Kidney epithelial cell (primary cell): Measurements from ENCODE around the gene ZNF30. TPM values are rescaled to one million over a fixed set of nuclear protein-coding genes. Genes with fewer than 3 reads are reported as not detected.

Experiments
- DNase-seq: peaks from one replicate; pipeline ENCODE4 v3.0.0-alpha.2; 2010; ENCODE audit warnings: low read depth
- H3K27me3 ChIP-seq: 2 replicates; pipeline ENCODE4 v1.6.0; 2011; ENCODE audit warnings: low read length; ENCODE audit not compliant: control insufficient read depth, insufficient read depth
- H3K36me3 ChIP-seq: 2 replicates; pipeline ENCODE4 v1.5.1; 2011; ENCODE audit warnings: low read length; ENCODE audit not compliant: control insufficient read depth, insufficient read depth
- H3K4me3 ChIP-seq: 2 replicates; pipeline ENCODE4 v1.5.1; 2011; ENCODE audit warnings: low read depth, mild to moderate bottlenecking, control low read depth, low read length
- total RNA-seq: library from RNA; depleted of rRNA; stranded (reverse); fragments of >200 nt; gene quantifications from 2 replicates; pipeline ENCODE4 v1.2.3, GENCODE V29; 2015
- TF ChIP-seq, protein P1 (sequence below): IDR thresholded peaks from 2 replicates; pipeline ENCODE4 v1.5.1; 2011; ENCODE audit warnings: mild to moderate bottlenecking, moderate library complexity, low read length, control low read depth, inconsistent platforms; ENCODE audit not compliant: insufficient read depth, poor library complexity, severe bottlenecking

Gene ZNF30
- total RNA-seq, 1 donor from 2014 or later: 1.6 TPM

DNA sequence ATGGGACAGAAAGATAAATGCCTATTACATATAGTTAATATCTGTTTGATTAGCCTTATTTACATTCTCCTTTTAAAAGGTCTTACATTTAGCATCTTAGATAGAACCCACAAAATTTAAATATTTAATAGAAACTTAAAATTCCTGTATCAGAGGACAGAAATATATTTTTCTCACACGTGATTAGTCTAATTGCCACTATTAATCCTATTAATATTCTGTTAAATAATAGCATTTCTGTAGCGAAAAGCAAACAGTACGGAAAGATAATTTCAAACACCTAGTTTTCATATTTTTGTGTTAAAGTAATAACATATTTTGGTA is 380 bp upstream of the ZNF30 start:
- Histone ChIP-seq H3K36me3 (no peaks in the 10 kb centered on the region), H3K4me3 (no peak overlapping the region), H3K27me3 (no peaks in the 10 kb centered on the region)
- DNase-seq: no peak
- TF ChIP-seq, protein P1, sequence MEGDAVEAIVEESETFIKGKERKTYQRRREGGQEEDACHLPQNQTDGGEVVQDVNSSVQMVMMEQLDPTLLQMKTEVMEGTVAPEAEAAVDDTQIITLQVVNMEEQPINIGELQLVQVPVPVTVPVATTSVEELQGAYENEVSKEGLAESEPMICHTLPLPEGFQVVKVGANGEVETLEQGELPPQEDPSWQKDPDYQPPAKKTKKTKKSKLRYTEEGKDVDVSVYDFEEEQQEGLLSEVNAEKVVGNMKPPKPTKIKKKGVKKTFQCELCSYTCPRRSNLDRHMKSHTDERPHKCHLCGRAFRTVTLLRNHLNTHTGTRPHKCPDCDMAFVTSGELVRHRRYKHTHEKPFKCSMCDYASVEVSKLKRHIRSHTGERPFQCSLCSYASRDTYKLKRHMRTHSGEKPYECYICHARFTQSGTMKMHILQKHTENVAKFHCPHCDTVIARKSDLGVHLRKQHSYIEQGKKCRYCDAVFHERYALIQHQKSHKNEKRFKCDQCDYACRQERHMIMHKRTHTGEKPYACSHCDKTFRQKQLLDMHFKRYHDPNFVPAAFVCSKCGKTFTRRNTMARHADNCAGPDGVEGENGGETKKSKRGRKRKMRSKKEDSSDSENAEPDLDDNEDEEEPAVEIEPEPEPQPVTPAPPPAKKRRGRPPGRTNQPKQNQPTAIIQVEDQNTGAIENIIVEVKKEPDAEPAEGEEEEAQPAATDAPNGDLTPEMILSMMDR: no peak

DNA sequence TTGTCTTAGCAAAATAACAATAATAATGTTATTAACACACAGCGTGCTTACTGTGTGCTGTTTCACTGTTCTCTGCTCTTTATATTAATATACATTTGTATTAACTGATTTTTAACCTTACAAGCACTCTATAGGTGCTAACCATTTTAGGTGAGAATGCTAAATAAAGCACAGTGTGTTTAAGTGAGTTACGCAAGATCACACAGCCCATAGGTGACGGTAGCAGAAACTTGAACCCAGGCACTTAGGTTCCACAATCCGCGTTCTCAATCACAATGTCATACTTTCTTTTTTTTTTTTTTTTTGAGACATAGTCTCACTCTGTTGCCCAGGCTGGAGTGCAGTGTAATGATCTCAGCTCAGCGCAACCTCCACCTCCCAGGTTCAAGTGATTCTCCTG is 5.8 kb downstream of the ZNF30 start:
- H3K36me3 ChIP-seq: no peaks in the 10 kb centered on the region
- TF ChIP-seq, protein P1: no peak
- no peak overlapping the region for H3K4me3 ChIP-seq
- no peaks in the 10 kb centered on the region for H3K27me3 ChIP-seq
- DNase-seq: no peak

DNA sequence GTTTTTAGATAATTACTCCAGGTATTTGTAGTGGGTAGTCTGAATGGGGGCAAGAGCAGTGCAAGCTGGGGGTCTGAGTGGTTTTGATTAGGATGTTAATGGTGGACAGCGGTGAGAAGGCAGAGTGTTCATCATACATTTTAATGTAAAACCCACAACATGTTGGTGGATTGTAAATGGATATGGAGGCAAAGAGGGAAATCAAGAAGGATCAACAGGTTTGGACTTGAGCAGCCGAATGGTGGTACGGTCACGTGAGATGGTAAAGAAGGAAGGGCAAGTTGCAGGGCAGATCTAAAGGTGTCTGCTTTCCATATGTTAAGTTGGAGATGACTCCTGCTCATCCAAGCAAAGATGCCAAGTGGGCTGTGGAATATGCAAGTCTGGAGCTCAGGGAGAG is 9.5 kb downstream of the ZNF30 start:
- H3K36me3 ChIP-seq: no peaks in the 10 kb centered on the region
- no peak for DNase-seq
- no peaks in the 10 kb centered on the region for H3K27me3 ChIP-seq
- TF ChIP-seq, protein P1: no peak
- H3K4me3 ChIP-seq: no peak overlapping the region

DNA sequence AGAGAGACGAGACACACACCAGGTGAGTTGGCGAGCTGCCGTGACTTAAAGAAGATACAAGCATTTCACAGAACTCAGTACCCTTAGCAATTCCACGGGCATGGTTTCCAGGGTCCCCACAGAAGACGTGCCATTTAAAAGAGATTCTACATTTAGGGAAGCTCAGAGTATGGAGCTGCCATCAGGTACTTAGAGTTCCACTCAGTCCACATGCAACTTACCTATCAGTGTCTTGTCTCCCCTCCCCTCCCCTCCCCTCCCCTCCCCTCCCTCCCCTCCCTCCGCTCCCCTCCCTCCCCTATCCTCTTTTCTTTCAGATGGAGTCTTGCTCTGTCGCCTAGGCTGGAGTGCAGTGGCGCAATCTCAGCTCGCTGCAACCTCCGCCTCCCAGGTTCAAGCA is 12.2 kb downstream of the ZNF30 start:
- no peaks in the 10 kb centered on the region for H3K36me3 ChIP-seq

DNA sequence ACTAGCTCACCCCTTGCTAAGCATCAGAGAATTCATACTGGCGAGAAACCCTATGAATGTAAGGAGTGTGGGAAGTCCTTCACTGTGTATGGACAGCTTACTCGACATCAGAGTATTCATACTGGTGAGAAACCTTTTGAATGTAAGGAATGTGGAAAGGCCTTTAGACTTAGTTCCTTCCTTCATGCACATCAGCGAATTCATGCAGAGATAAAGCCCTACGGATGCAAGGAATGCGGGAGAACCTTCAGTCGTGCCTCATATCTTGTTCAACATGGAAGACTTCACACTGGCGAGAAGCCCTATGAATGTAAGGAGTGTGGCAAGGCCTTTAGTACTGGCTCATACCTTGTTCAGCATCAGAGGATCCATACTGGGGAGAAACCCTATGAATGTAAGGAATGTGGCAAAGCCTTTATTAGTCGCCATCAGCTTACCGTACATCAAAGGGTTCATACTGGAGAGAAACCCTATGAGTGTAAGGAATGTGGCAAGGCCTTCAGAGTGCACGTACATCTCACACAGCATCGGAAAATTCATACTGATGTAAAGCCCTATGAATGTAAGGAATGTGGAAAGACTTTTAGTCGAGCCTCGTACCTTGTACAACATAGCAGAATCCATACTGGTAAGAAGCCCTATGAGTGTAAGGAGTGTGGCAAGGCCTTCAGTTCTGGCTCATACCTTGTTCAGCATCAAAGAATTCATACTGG is 17.3 kb downstream of the ZNF30 start:
- TF ChIP-seq, protein P1: no peak
- no peaks in the 10 kb centered on the region for H3K36me3 ChIP-seq
- no peaks in the 10 kb centered on the region for H3K27me3 ChIP-seq
- H3K4me3 ChIP-seq: no peak overlapping the region
- DNase-seq: no peak

More for the DNA sequence above, 12.2 kb downstream of the ZNF30 start:
- Histone ChIP-seq H3K4me3 (no peak overlapping the region), H3K27me3 (no peaks in the 10 kb centered on the region)
- TF ChIP-seq, protein P1: no peak
- no peak for DNase-seq

DNA sequence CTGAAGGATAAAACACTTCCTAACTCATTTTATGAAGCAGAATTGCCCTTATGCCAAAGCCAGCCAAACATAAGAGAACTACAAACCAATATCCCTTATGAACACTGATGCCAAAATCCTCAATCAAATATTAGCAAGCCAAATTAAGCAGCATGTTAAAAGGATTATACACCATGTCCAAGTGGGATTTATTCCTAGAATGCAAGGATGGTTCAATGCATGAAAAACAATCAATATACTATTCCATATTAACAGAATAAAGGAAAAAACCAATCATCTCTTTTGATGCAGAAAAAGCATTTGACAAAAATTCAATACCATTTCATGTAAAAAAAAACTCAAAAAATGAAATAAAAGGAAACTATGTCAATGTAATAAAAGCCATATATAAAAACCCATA is 26.4 kb downstream of the ZNF30 start:
- no peak for DNase-seq
- TF ChIP-seq, protein P1: no peak
- Histone ChIP-seq H3K36me3 (peaks cover 5% of the 10 kb centered on the region), H3K27me3 (no peaks in the 10 kb centered on the region), H3K4me3 (no peak overlapping the region)
